Cerebellar nuclear complex (tissue), 1 donor: ENCODE data around the gene BCL2L11.

Source experiments
- DNase-seq, 2 experiments: peaks; one replicate each; lab custom pipeline; 2025; lab: John Stamatoyannopoulos, UW

BCL2L11 gene

DNA sequence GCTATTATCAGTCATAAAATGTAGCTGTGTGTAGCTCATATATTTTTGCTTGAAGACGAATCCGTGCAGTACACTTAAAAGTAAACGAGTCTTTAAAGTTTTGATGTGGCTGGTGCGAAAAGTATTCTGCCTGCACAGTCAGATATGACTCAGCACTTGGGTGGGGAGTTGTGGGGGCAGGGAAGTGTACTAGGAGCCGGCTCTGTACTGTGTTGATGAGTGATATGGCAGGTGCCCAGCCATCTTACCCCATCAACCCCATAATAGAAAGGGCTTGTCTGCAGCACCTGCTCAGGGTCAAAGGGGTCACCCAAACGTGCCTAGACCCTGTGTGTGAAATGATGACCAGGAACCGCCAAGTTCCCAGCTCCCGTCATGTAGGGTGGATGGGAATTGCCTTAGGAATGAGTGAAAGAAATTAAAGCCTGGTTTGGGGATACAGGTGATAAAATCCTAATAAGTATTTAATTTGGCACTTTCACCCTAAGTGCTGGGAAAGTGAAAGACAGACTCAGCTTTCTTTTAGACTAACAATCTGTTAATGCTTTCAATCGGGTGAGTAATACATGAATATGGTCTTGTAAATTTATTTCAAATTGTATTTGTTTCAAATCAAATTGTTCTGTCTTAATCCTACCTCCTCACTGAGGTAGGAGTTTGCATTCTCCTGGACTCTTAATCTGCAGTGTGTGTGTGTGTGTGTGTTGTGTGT is 48.0 kb downstream of the BCL2L11 start:
- DNase-seq: no peak

GRCh38 chr2:111169268-111169667 is 48.6 kb downstream of the BCL2L11 start:
- DNase-seq: no peak

- DNase-seq: no peak
Observed at GRCh38 chr2:111169924-111170323, 49.2 kb downstream of the BCL2L11 start.

DNA sequence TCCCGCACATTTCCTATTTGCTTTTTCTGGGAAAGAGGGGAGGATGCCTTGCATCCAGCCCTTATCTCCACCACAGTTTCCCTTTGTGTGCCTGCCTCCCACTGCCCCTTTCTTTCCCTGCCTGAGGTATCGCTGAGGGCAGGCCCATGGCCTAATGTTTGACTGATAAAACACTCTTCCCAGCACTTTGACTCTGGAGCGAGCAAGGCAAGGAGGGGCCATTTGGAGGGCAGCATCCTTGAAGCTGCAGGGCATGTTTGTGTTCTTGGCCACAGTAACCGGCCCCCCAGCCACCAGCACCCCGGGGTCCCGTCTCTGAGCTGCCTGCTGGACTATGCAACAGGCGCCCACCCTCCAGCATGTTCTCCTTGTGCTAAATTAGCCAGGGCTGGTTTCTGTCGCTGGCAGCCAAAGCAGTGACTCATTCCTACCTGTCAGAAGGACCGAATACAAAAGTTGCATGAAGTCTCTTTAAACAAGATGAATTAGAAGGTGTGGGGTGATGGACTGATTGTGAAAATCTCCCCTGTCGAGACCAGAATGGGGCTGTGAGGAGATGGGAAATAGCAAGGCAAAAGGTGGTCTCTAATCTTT is 50.7 kb downstream of the BCL2L11 start:
- DNase-seq: no peak

DNA sequence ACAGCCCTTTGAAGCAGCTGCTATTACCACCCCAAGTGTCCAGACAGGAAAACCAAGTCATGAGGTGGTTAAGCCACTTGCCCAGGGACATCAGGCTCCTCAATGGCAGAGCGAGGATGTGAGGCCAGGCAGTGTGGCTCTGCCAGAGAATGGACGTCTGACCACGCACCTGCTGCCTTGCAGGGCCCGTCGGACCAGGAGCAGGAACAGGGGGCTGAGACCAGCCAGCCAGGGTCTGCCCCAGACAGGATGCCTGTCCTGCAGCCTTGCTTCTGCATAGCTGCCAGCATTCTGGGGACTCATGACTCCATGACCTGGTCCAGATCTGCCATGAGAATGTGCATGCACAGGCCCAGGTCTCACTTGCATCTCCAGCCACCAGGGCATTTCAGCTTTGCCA is 52.0 kb downstream of the BCL2L11 start:
- DNase-seq: no peak

- DNase-seq: no peak
Observed at GRCh38 chr2:111173338-111173737, 52.6 kb downstream of the BCL2L11 start.

- DNase-seq: no peak
Observed at GRCh38 chr2:111173856-111174255, 53.1 kb downstream of the BCL2L11 start.

- no peak for DNase-seq
Observed at GRCh38 chr2:111175615-111176014, 54.9 kb downstream of the BCL2L11 start.

- no peak for DNase-seq
Observed at GRCh38 chr2:111176388-111176787, 55.7 kb downstream of the BCL2L11 start.

GRCh38 chr2:111176867-111177266 is 56.2 kb downstream of the BCL2L11 start:
- DNase-seq: no peak

GRCh38 chr2:111178296-111178695 is 57.6 kb downstream of the BCL2L11 start:
- DNase-seq: no peak

DNA sequence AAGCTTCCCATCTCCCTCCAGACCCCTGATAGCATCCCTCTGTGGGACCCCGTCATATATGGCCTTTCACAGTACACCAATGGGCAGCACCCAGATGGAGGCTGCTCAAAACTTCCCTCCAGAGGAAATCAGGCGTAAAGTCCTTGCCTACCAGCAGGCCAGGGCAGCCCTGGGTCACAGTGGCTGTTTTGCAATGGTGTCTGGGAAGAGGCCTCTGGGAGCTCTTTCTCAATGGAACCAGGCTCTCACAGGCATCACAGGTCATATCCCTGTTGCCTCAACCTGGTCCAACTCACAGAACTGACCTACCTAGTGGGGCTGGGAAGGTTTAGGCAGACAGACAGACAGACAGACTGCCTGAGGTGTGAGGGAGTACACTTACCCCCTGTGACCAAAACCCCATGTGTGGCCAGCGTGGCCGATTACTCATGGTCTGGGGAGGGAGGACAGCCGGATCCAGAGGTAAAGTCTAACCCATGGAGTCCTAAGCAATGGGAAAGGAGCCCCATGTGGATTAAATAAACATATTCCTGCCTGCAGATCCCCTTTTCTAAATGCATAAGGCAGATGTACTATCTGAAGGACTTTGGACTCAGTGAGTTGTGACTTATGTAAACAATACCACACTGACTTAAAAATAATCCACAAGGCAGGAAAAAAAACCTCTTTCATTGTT is 58.2 kb downstream of the BCL2L11 start:
- DNase-seq: no peak

DNA sequence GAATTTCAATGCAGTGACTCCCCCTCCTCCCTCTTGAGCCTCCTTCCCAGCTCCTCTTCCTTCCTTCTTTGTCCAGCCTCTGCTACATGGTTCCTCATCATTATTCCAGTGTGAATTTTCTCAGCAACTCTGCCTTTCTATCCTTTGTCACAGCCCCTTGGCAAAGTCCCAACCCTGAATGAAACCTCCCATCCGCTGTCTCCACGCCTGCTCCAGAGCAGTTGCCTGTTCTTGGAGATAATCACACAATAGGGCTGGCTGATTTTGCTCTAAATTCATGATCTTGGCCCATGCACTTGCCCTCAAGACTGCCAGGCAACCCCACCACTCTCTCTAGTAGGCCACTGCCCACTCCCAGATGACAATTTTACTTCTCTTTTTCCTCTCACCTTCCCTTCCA is 61.4 kb downstream of the BCL2L11 start:
- DNase-seq: no peak

DNA sequence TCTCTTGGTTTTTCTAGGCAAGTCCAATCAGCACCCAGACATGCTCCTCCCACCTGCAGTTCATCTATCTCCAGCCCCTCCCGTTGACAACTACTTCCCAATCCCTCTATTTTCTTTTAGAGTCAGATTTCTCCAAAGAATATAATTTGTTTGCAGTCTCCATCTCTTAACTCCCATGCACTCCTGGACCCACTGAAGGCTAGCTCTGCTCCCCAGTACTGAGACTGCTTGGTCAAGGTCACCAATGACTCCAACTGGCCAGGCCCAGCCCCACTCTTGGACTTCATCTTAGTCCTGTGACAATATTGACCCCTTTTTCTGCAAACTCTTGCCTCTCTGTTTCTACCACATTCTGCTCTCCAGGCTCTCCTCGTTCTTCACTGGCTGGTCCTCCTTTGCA is 62.0 kb downstream of the BCL2L11 start:
- DNase-seq: no peak

GRCh38 chr2:111184725-111185310 is 64.1 kb downstream of the BCL2L11 start:
- DNase-seq: no peak

- DNase-seq: no peak
Observed at GRCh38 chr2:111185361-111186022, 64.8 kb downstream of the BCL2L11 start.

DNA sequence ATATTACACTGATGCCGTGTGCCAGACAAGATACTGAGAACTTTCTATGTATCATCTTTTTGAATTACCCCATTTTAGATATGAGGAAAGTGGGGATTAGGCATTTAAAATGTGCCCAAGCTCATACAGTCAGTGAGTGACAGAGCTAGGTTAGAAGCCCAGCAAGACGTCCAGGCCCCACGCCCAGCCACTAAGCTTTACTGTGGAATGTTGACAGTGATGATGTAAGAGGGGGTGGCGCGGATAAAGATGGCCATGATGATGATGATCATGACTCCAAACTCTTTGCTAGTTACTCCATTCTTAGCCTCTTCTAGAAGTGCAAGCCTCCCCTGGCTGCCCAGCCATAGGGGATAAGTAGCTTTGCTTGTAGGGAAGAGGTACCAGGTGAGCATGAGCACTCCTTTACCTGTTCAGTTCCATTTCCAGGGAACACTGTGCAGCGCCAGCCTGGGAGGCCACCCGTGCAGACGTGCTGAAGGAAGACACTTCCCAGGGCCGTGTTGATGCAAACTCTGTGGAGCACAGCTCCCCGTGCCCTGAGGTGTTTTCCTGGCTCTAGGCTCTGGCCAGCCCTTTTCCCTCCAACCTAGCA is 65.5 kb downstream of the BCL2L11 start:
- no peak for DNase-seq

GRCh38 chr2:111186933-111187332 is 66.2 kb downstream of the BCL2L11 start:
- no peak for DNase-seq

- no peak for DNase-seq
Observed at GRCh38 chr2:111188681-111189080, 68.0 kb downstream of the BCL2L11 start.

DNA sequence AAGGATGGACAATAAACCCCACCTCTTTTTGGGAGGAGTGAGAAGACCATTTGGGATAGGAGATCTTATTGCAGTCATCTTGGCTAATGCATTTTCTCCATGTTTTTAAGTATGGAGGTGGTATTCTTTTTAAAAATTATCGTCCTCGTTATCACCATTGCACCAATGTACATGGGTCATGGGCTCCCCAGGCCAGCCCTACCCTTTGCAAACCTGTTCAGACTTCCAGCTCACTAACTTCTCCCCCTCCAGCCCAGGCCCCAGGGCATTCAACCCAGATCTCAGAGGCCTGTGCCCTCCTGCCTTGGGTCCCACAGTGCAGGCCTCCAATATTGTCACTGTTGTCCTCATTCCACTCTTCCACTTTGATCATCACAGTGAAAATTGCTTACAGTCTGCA is 68.4 kb downstream of the BCL2L11 start:
- no peak for DNase-seq

DNA sequence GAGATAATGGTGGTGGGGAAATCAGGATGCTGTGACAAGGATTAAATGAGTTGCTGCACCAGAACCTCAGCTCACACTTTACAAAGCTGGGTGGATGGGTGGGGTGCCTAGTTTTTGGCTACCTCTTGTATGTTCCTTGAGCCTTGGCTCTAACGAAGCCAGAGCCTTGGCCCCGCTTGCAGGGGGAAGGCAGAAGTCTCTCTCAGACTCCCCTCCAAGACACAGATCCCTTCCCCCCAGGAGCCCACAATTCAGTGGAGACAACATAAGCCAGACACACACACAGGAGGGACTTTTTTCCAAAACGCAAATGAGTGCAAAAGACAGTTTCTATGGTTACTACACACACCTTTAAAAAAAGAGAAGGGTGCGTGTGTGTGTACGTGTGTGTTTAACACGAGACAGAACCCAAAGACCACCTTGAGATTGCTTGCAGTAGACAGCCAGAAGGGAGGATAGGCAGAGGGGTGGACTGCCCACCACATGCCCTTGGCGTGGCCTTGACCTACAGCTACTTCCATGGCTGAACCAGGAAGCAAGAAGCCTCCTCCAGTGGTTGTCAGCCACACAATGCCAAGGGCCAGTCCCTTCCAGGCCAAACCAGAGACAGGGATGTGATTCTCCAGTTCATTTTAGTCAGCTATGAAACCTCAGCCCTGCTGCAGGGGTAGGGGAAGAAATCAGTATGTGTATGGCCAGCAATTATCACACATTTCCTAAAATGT is 70.3 kb downstream of the BCL2L11 start:
- no peak for DNase-seq
